Stimulated activated naive CD8-positive, alpha-beta T cell treated with anti-CD3 and anti-CD28 coated beads, Interleukin-15, Interleukin-2, amounts not matched to agents 100 ng/mL and 50 ng/mL, for 24 hours (primary cell): Measurements from ENCODE around the gene ADCY4.

Experiments
- H3K27ac Mint-ChIP-seq: one replicate; pipeline ENCODE4 v1.8.0; 2021; ENCODE audit warnings: mild to moderate bottlenecking, mixed read lengths
- H3K27me3 Mint-ChIP-seq: one replicate; pipeline ENCODE4 v1.8.0; 2021; ENCODE audit warnings: mixed read lengths
- H3K36me3 Mint-ChIP-seq: one replicate; pipeline ENCODE4 v1.8.0; 2021; ENCODE audit warnings: low read depth, mixed read lengths
- H3K4me1 Mint-ChIP-seq: one replicate; pipeline ENCODE4 v1.8.0; 2021; ENCODE audit warnings: low read depth, mixed read lengths
- H3K4me3 Mint-ChIP-seq: one replicate; pipeline ENCODE4 v1.8.0; 2021; ENCODE audit warnings: mild to moderate bottlenecking, mixed read lengths
- H3K9me3 Mint-ChIP-seq: one replicate; pipeline ENCODE4 v1.8.0; 2021; ENCODE audit warnings: mixed read lengths

ADCY4 gene

GRCh38 chr14:24309538-24310264 is 25.2 kb downstream of the ADCY4 start, which contains the start of gene LTB4R2:
Gene LTB4R2 (plus strand): TSS chr14:24310140. CDS start chr14:24310665, 525 bp downstream.
- Mint-ChIP-seq H3K4me3 (peak within 1 kb of the TSS; percentile 76), H3K36me3 (peaks cover 61% of the 10 kb centered on the region), H3K27me3 (no peaks in the 10 kb centered on the region), H3K9me3 (no peaks in the 10 kb centered on the region), H3K4me1 (peaks cover 58% of the 10 kb centered on the region), H3K27ac (peak within 1 kb of the TSS; percentile 78)

DNA sequence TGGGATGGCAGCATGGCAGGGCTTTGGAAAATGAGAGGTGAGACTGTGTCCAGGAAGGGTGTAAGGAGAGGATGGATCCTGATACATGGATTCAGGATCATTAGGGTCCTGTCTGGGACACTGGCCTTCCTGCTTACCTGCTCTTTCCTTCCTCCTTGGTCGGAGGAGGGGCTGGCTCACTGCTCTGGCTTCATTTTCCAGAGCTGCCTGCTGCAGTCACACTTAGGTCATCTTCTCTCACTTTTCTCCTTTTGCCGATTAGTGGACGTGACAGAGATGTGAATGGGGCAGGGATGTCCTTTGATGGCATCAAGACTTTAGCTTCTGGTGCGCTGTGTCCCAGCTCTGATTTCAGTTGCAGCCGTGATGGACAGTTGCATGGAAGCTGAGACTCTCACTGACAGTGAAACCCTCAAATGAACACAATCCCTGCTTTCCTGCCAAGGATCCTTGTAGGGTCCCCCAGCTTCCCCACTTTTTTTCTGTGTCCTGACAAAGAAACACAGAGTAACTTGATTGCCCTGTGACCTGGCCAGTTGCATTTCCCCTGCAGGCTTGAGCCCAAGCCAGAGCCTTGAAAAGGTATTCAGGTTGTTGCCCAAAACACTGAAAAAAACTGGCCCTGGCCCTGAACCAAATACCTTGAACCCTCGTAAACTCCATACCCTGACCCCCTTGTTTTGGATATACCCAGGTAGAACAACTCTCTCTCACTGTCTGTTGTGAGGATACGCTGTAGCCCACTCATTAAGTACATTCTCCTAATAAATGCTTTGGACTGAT is 26.3 kb downstream of the ADCY4 start:
- Mint-ChIP-seq H3K4me1 (peaks cover 47% of the 10 kb centered on the region), H3K27ac (no peak overlapping the region), H3K36me3 (peaks cover 70% of the 10 kb centered on the region), H3K27me3 (no peaks in the 10 kb centered on the region), H3K9me3 (no peaks in the 10 kb centered on the region), H3K4me3 (no peak overlapping the region)

DNA sequence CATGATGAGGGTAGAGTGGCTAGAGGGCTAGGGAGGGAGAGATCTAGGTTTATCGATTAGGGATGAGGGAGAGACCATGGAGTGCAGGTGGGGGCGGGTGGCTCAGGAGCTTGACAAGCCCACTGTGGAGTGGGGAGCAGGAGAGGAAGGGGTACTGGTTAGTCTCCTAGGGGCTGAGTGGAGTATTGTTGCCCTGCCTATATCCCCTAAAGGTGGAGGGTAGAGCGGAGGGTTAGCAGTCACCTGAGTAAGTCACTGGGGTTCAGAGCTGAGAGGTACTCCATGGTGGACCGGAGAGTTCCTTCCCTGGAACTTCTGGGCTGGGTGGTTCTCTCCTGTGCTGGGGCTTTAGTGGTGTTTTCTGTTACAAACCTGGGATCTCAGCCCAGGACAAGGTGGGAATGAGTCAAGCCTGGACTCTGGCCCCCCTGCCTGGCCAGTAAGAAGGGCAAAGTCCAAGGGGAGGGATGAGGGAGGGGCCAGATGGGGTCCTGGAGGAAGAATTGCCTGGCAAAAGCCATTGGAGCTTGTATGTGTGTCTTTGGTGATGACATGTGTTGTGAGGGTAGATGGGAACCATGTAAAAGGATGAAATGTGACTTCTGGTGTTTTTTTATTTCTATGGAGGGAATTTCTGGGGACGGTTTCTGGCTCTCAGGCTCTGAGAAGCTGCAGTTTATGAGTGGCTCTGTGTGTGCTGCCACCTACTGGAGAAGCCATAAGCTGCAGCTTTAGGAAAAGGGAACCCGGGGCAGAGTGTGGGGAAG is 27.1 kb downstream of the ADCY4 start, which contains the start of gene CIDEB:
Gene CIDEB, minus strand, starts transcription at position 403 of the 767 bp plus-strand sequence. Its CDS starts 119 bp downstream, at position 284.
- H3K27ac Mint-ChIP-seq: peak within 1 kb of the TSS; percentile 2
- H3K27me3 Mint-ChIP-seq: no peaks in the 10 kb centered on the region
- H3K4me3 Mint-ChIP-seq: no peak within 1 kb of the TSS
- H3K9me3 Mint-ChIP-seq: no peaks in the 10 kb centered on the region
- peaks cover 67% of the 10 kb centered on the region for H3K36me3 Mint-ChIP-seq
- H3K4me1 Mint-ChIP-seq: peaks cover 39% of the 10 kb centered on the region

GRCh38 chr14:24307156-24307574 is 27.7 kb downstream of the ADCY4 start:
- H3K27ac Mint-ChIP-seq: peak overlapping the region; percentile 2
- no peaks in the 10 kb centered on the region for H3K27me3 Mint-ChIP-seq
- peaks cover 33% of the 10 kb centered on the region for H3K4me1 Mint-ChIP-seq
- peaks cover 63% of the 10 kb centered on the region for H3K36me3 Mint-ChIP-seq
- H3K9me3 Mint-ChIP-seq: no peaks in the 10 kb centered on the region
- H3K4me3 Mint-ChIP-seq: no peak overlapping the region

DNA sequence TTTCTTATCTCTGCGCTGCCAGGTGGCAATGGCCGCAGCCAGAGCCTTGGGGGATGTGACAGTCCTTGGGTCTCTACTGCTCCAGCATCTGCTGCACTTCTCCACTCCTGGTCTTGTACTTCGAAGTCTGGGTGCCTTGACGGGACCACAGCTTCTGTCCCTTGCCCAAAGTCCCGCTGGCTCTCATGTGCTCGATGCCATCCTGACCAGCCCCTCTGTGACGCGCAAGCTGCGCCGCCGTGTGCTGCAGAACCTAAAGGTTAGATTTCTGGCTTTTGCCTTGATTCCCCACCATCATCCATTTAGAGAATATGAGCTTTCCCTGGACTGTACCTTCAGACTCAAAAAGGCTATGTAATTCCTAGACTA is 30.9 kb downstream of the ADCY4 start:
- Mint-ChIP-seq H3K27ac (no peak overlapping the region), H3K9me3 (no peaks in the 10 kb centered on the region), H3K4me3 (no peak overlapping the region), H3K36me3 (peaks cover 68% of the 10 kb centered on the region), H3K4me1 (peaks cover 30% of the 10 kb centered on the region), H3K27me3 (no peaks in the 10 kb centered on the region)

GRCh38 chr14:24300326-24300980 is 34.4 kb downstream of the ADCY4 start:
- Mint-ChIP-seq H3K4me1 (peaks cover 51% of the 10 kb centered on the region), H3K9me3 (no peaks in the 10 kb centered on the region), H3K27ac (peak overlapping the region; percentile 84), H3K4me3 (peak overlapping the region; percentile 92), H3K27me3 (no peaks in the 10 kb centered on the region), H3K36me3 (peaks cover 49% of the 10 kb centered on the region)

- H3K4me3 Mint-ChIP-seq: peak within 1 kb of the TSS; percentile 92
- peak within 1 kb of the TSS; percentile 84 for H3K27ac Mint-ChIP-seq
- H3K27me3 Mint-ChIP-seq: no peaks in the 10 kb centered on the region
- H3K36me3 Mint-ChIP-seq: peaks cover 47% of the 10 kb centered on the region
- H3K9me3 Mint-ChIP-seq: no peaks in the 10 kb centered on the region
- peaks cover 51% of the 10 kb centered on the region for H3K4me1 Mint-ChIP-seq
Measured at GRCh38 chr14:24299255-24300191, 35.3 kb downstream of the ADCY4 start, which contains the start of the genes DHRS1 and NOP9. Gene DHRS1 (minus strand): TSS chr14:24299780. CDS start chr14:24299106, 674 bp downstream. Gene NOP9 (plus strand): TSS chr14:24299850. CDS start chr14:24299955, 105 bp downstream.

- H3K36me3 Mint-ChIP-seq: peaks cover 42% of the 10 kb centered on the region
- no peaks in the 10 kb centered on the region for H3K27me3 Mint-ChIP-seq
- peak overlapping the region; percentile 92 for H3K4me3 Mint-ChIP-seq
- peak overlapping the region; percentile 84 for H3K27ac Mint-ChIP-seq
- H3K4me1 Mint-ChIP-seq: peaks cover 51% of the 10 kb centered on the region
- H3K9me3 Mint-ChIP-seq: no peaks in the 10 kb centered on the region
Measured at GRCh38 chr14:24298892-24299254, 36.0 kb downstream of the ADCY4 start.

GRCh38 chr14:24297190-24297964 is 37.5 kb downstream of the ADCY4 start:
- H3K36me3 Mint-ChIP-seq: peaks cover 43% of the 10 kb centered on the region
- peak overlapping the region; percentile 14 for H3K4me3 Mint-ChIP-seq
- H3K4me1 Mint-ChIP-seq: peaks cover 51% of the 10 kb centered on the region
- peak overlapping the region; percentile 90 for H3K27ac Mint-ChIP-seq
- no peaks in the 10 kb centered on the region for H3K27me3 Mint-ChIP-seq
- no peaks in the 10 kb centered on the region for H3K9me3 Mint-ChIP-seq

- Mint-ChIP-seq H3K27me3 (no peaks in the 10 kb centered on the region), H3K36me3 (peaks cover 40% of the 10 kb centered on the region), H3K4me3 (peak overlapping the region; percentile 41), H3K4me1 (peaks cover 57% of the 10 kb centered on the region), H3K27ac (peak overlapping the region; percentile 90), H3K9me3 (no peaks in the 10 kb centered on the region)
Measured at GRCh38 chr14:24296341-24297157, 38.3 kb downstream of the ADCY4 start.

GRCh38 chr14:24293525-24293924 is 41.3 kb downstream of the ADCY4 start:
- peaks cover 49% of the 10 kb centered on the region for H3K36me3 Mint-ChIP-seq
- no peak overlapping the region for H3K4me3 Mint-ChIP-seq
- no peaks in the 10 kb centered on the region for H3K9me3 Mint-ChIP-seq
- H3K27ac Mint-ChIP-seq: no peak overlapping the region
- H3K4me1 Mint-ChIP-seq: peaks cover 59% of the 10 kb centered on the region
- H3K27me3 Mint-ChIP-seq: no peaks in the 10 kb centered on the region

DNA sequence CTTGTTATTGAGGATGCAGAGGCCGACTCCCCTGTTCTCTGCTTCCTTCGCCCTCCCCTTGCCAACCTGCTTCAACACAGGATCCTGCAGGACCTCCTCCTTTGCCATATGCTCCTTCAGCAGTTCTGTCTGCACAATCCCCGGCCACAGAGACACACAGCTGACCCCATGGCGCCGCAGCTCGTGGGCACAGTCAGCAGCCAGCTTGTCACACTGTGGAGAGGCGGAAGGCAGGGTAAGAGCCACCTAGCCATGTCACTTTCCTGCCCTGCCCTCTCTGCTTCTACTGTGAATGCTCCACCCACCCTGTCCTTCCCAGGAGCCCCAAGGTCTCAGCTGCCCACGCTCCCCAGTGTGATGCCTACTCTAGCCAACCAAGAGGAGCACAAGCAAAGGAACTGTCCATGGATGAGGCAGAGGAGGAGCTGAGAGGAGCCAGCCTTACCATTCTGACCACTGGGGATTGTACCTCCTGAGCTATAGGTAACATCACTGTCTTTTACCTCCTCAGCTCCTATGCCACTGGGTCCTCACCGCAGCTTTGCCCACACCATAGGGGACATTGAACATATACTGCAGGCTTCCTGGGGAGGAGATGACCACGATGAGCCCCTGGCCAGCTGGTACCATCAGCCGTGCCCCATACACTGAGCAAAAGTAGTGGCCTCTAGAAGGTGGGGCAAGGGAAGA is 42.6 kb downstream of the ADCY4 start:
- peaks cover 49% of the 10 kb centered on the region for H3K36me3 Mint-ChIP-seq
- no peaks in the 10 kb centered on the region for H3K9me3 Mint-ChIP-seq
- no peaks in the 10 kb centered on the region for H3K27me3 Mint-ChIP-seq
- H3K4me1 Mint-ChIP-seq: peaks cover 57% of the 10 kb centered on the region
- no peak overlapping the region for H3K27ac Mint-ChIP-seq
- no peak overlapping the region for H3K4me3 Mint-ChIP-seq
